ENCODE data around the gene ZNHIT3.
"Not testable (repeated sequence)": the region's sequence is repeated elsewhere in the genome, so short reads cannot be mapped to it uniquely, and the experiment has no call there.

ZNHIT3 gene

DNA sequence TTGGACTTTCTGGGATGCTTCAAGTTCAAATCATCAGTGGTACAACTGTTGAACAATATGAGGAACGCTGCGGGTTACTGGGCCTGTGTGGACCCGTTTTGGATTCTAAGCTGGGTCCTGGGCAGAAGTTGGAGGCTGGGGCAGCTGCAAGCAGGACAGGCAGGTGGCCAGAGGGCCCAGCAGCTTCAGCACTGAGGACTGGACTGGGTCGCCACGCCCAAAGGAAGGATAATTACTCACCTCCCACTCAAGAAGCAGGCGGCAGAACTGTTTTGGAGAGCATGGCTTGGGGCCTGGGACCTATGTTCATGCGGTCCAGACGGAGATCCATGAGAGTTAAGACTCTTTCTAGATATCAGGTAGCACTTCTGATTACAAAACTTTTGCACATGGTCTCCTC is 1.5 kb upstream of the ZNHIT3 start:
- no peak for DNase-seq

DNA sequence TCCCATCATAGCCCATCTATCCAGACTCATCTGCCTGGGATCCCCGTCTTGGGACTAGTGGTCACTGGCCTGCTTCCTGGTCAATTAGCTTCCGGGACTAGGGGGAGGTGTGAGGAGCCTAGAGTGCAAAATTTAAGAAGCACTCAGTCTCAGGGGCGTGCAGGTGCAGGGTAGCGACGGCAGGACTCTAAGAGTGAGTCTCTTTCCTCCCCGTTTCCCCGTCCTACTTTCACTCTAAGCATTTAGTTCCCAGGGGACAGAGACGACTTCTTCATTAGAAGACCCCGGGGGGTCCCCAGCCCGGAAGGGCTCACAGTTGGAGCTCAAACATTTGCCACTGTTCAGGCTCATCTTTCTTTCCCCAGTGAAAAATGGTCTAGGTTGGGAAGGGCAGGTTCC is 677 bp upstream of the ZNHIT3 start:
- DNase-seq = no peak

DNA sequence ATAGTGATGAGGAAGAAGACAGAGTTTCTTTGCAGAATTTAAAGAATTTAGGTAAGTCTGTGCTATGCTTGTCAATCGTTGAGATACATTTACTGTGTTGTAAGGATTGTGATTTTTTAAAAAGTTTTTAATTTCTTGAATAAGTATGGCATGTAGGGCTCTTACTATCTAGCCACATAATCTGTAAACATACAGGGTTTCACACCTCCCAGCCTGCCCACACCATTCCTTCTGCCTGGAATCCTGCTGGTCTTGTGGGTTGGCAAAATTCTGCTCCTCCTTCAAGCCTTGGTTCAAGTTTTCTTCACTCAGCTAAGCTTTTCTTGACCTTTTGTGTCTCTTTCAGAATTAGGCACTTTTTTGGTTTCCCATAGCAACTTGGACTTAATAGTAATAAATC is 7.5 kb downstream of the ZNHIT3 start:
- DNase-seq = no peak

DNA sequence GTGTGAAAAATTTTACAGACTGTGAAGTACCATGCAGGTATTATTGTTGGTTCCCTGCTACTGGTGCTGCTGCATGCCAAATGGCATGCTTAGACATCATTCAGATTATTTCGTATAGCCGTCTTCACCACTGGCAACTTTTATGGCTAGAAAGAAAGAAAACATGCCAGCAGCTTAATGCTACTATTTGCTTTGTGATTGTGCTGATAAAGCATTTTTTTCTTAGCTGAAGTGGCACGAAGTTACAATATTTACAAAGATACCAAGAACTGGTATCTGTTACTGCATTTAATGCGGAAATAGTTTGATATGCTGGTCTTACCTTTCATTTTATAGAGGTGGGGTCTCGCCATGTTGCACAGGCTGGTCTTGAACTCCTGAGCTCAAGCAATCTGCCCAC is 8.2 kb downstream of the ZNHIT3 start:
- DNase-seq = no peak

DNA sequence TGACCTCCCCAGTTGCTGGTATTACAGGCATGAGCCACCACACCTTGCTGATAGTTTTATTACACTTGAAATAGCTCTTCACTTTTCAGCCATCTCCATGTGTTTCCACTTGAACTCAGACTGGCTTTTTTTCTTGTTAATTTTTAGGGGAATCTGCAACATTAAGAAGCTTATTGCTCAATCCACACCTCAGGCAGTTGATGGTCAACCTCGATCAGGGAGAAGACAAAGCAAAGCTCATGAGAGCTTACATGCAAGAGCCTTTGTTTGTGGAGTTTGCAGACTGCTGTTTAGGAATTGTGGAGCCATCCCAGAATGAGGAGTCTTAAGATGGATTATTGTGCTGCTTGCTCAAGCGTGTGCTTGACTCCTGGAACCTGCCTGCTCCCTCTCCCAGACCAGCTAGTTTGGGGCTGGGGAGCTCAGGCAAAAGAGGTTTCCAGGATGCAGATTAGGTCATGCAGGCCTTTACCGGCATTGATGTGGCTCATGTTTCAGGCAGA is 8.6 kb downstream of the ZNHIT3 start:
- DNase-seq = no peak

DNA sequence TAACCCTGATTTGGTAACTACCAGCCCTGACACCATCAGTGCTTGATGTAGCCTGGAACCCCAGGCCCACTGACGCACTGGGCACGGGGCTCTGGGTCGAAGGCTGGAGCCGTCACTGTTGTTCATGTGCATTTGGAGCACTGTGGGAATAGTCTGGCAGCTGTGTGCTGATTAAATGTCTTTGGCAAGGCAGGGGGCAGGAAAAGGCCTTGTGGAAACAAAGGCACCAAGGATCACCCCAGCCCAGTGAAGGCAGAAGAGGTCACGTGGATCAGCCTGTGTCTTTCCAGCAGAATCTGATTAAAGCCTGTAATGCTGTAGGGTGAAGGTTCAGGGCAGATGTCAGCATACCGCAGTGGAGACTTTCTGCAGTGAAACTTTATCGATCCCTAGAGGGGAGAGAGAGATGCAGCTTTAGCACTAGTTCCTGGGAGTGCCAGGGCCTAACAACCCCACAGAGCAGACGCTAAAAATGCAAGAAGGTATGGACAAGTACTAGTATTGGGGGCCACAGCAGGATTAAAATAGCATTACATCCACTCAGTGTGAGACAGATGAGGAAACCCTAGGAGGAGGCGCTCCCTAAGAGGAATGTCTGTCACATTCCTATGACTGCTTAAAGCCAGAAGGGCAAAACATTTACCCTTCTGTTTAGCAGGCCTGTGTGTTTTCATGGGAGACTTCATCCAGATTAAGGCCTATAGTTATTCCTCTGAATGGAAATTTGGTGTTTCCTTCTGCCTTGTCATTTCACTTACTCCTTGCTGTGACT is 9.7 kb downstream of the ZNHIT3 start:
- no peak for DNase-seq

DNA sequence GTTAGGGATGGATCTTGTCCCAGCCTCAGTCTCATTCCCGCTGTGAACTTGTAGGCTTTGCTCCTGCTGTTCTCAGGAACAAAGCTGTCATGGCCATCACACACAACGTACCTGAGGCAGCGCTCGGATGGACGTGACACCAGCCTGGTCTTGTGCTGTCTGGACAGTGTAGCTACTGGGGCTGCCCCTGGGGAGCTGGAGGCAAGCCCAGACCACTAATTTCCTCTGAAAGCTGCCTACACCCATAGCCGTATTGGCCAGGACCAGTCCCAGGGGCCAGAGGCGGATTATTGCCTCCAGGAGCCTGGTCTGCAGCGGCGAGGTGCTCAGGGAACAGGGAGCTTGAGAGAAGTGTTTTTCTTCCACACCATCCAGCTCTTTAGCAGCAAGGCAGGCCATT is 11.7 kb downstream of the ZNHIT3 start:
- DNase-seq = no peak

DNA sequence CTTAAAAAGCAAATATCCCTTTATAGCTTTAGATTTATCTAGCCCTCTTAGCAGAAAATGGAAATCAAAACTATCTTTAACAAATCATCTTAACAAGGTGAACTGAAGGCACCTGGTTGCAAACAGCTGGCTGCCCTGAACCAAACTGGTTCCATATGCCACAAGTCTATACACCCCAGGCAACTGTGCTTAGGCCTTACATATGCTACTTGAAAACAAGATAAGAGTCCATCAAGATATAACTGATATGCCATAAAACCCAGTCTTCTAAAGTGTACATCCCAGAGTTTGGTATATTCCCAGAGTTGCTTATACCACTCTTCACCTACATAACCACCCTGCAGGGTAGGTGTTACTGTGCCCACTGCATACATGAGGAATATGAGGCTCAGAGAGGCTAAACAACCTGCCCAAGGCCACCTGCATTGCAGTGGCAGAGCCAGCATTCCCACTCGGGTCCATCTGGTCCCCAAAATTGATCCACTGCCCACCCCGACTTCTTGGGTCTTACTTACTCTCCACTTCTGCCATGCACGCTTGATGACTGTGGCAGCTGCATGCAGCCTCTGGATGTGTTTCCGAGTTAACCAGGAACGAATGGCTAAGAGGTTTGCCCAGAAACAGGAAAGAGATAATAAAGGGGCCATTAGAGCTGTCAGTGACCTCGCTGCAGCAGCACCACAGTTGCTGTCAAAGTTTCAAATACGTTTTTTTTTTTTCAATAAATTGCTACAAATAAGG is 12.2 kb downstream of the ZNHIT3 start:
- no peak for DNase-seq

DNA sequence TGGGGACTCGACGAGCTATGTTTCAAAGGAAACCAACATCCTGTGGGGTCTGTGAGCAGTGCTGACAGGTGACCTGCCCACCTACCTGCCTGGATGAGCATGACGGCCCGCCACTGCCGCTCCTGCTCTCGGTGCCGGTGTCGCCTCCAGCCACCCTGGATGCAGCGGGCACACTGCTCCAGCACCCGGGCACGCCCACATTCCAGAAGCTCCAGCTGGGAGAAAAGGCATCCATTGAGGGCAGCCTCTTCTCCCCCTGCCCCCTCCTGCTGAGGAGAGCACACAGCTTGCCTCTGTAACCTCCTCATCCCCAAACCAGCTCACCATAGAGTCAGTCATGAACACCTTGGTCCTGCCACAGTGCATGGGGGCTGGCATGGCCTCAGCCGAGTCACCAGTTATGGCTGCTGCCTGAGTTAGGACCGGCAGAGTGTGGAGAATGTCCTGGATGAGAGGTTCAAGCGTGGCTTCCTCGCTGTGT is 14.3 kb downstream of the ZNHIT3 start:
- DNase-seq = no peak

DNA sequence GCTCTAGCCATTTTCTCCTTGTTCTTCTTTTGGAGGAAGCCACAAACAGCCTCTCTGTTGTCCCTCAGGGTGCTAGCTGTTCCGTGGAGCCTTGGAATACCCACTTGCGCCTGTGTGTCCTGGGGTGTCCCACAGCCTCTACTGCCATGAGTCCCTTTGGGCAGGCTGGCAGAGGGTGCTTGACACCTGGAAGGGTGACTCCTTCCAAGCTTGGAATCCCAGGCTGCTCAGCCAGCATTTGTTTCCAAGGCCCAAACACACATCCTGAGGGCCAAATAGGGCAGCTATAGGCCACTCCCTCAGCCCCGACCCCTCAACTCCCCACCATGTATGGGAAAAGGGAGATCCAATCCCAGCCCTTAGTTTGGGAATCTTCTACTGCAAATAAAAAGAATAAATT is 14.9 kb downstream of the ZNHIT3 start:
- no peak for DNase-seq

DNA sequence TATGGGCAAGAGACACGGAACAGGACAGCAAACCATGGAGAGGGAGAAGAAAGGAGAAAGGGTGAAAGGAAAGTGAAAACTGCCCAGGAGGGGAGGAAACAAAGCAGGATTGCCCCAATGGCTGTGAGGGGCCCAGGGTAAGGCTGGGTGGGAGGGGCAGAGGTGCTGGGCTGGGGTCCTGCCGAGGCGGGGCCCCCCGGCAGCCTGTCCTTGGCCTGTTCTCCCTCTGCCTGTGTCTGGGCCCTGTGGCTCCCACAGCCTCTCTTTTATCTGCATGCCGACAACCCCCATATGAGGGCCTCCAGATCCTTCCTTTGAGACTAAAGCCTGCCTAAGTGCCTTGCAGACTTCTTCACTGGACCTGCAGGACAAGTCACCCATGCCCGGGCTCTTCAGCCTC is 15.5 kb downstream of the ZNHIT3 start:
- no peak for DNase-seq

DNA sequence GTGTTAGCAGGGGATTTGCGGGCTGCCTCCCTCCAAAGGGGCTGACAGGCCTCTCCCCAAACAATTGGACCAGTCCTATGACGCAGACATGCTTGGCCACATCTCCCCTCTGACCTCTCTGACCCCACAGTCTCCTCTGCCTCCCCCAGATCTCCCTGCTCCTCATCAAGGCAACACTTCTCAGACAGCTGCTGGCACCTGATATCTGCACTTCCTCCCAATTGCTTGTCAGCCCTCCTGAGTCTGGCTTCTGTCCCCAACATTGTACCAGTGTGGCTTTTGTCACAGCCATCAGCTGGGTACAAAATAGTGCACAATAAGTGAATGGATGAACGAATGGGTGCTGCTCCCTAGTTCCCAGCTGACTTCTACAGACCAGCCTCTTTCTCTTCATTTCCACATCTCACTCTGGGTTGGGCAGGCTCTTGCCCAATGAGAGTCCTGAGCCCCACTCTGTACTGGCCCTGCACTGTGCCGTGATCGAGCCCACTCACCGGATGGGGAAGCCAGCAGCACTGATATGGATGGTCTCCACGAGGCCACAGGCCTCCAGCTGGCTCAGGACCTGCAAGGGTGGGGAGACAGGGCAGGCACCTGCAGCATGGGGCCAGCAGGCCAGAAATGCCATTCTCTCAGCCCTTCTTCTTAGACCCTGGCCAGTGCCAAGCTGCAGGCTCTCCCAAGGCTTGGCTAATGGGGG is 17.1 kb downstream of the ZNHIT3 start:
- no peak for DNase-seq

DNA sequence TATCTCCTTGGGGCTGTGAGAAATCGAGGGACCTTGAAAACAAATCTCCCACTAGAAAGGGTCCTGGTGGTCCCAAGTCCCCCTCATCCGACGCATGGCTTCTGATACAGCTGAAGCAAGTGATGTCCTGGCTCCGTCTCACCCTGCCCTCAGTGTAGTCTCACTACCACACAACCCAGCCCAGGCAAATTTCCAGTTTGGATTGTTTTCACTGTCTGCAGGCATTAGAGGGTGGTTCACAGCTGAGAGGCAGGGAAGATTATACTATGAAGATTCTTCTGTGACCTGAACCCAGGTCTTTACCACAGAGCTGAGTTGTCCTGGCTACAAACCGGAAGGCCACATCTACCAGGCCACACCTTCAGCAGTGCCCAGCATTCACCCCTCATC is 17.7 kb downstream of the ZNHIT3 start:
- no peak for DNase-seq

DNA sequence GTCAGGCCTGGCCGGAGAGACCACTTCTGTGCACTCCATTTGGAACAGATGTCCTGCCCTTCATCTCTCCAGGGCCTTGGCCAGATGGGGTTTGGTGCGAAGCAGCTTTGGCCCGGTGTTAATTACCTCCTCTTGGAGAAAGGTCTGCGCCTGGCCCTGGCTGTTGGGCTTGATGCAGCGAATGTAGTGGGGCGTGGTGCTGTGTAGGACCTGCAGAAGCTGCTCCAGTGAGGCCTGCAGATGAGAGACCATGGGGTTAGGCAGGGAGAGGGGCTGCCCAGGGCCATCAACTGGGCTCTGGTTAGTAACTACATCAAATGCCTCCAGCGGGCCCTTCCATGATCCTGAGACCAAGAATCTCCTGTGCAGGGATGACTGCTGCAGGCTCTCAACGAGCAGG is 18.7 kb downstream of the ZNHIT3 start:
- no peak for DNase-seq

DNA sequence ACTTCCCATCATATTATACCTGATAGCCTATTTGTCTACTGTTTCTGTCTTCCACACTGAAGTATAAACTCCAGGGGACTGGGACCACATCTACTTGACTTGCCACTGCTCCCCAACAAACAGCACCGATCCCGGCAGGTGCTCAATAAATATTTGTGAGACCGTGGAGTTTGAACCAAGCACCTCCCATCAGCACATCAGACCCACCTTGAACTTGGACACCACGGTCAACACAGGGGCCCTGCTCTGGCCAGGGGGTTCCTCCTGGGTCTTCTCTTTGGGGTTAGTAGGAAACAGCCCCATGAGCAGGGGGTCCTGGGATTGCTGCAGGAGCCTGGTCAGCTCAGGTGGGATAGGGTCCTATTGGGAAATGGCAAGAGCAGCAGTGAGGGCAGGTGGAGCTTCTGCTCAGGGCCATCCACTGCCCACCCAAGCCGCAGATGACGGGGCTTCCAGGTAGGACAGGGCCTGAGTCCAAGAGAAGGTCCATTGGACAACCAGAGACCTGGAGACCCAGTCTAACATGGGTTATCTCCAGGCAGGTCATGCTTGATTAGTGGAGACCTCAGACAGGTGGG is 19.9 kb downstream of the ZNHIT3 start:
- DNase-seq = no peak

DNA sequence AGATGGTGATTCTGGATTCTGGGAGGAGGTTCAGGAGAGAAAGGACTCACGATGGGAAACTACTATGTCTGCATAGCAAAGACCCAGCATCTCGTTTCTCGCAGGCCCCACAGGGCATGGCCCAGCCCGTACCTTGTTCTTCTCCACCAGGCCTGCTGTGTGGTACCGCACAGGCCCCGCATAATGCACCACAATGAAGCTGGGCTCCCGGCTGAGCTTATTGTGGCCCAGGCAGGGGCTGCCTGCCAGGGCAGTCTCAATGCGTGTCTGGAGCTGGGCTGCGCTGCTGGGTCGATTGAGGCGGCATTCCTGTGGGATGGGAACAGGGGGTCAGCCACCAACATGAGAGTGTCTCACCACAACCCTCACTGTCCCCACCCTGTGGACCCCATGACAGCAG is 20.4 kb downstream of the ZNHIT3 start:
- no peak for DNase-seq

DNA sequence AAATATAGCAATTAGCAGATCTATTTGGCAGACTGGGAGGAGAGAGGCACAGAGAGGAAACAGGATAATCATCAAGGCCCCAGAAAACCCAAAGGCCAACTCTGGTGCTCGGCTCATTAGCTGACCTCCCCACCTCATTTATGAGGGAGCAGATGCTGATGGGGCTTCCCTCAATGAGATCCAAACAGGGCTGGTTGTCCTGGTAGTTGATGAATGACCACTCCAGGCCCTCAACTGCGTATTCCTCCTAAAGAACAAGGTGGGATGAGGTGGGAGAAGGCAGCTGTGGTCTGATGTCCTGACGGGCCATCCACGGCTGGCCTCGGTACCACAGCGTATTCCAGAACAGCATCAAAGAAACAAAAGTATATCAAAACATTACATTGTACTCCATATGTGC is 20.8 kb downstream of the ZNHIT3 start:
- DNase-seq = no peak

DNA sequence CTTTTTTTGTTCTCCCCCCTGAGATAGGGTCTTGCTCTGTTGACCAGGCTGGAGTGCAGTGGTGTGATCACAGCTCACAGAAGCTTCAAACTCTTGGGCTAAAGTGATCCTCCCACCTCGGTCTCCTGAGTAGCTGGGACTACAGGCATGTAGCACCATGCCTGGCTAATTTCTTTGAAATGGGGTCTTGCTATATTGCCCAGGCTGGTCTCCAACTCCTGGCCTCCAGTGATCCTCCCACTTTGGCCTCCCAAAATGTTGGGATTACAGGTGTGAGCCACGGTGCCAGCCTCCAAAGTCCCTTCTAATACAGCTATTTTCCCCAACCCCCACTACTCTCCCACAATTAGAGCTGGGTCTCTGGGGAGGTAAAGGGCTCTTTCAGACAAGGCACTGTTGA is 22.0 kb downstream of the ZNHIT3 start:
- DNase-seq = not testable (repeated sequence)

DNA sequence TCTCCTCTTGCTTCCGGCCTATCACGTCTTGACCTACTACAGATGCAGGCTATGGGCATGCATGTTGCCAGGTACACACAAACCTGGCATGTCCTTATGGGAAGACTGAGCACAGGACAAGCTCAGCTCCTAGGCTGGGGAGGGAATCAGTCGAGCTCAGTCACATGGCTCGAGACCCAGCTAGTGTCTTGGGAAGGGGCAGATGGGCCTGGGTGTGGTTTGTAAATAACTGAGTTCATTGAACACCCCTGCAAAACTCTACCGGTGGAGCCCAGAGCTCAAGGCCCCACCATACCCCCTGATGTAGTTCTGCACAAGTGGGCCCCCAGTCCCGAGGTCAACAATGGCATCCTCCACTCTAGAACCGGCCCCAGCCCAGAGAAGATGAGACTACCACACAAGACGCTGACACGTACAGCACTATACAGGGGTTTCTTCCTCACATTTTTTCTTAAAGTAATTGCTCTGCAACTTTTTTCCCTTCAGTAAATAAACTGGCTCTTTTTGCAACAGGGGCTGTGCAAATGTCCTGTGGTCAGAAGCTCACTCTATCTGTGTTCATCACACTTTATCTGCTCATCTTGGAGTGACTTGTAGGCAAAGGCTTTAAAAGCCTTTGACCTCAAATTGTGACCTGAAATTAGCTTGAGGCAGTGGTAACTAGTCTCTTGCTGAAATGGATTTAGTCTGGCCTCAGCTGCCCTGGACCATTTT is 22.9 kb downstream of the ZNHIT3 start:
- DNase-seq = no peak

DNA sequence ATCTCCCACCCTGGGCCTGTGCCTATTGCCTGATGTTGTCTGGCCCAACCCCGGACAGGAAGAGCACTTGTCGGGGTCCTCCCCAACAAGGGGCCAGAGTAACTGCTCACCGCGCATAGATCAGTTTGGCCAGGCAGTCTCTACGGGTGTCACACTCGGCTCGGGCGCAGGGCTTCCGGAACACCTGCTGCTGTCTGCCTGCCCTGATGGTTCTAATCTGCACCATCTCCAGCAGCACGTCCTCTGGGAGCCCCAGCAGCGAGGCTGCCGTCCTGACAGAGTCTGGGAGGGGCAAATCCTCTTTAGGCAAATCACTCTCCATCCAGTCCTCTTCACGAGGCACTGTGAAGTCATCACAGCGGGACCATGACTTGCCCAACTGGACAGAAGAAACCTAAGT is 24.2 kb downstream of the ZNHIT3 start:
- no peak for DNase-seq

DNA sequence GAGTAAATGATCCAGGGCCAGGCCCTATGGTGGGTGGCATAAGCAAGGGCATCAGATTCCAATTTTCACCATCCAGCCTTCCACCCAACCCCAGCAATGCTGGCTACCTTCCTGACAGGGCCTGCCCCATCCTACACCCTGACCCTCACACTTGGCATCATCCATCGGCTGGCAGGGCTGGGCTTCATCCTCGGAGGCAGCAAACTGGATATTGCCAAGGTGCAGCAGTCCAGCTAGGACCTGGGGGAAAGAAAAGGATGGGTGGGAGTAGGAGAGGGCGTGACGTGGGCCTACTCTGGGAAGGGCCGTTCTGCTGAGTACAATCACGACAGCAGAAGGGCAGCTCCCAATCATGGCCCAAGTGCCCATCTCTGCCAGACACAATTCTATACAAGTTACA is 24.7 kb downstream of the ZNHIT3 start:
- DNase-seq = no peak

DNA sequence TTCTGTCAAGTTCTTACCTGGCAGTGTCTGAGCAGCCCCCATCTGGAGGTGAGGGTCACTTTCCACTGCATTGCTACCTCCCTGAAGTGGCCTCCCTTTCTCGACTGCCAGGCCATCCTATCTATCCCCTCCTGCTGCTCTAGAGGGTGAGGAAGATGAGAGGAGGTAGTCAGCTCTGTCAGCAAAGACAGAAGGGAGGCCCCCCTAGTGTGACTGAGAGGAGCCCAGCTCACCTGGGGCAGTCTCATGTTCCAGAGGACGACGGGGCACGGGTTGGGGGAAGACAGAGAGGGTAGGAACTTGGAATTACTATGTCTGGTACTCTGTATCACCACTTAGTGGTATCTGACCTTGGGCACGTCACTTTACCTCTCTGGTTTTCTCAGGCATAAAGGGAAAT is 26.2 kb downstream of the ZNHIT3 start:
- DNase-seq = no peak

DNA sequence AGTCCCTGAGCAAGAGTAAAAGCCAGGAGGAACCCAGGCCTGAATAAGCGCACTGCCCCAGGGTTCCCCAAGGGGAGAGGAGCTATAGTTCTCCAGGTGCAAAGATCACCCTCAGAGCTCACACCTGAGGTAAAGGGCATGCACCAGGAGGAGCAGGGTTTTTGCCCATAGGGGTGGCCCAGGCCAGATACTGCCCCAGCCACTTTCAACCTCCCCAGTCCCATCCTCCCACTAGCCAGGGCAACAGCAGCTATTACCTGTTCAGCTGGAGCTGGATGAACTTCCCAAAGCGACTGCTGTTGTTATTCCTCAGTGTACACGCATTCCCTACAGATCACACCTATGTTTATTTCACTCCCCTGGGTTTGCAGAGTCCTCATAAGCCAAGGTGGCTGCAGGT is 28.4 kb downstream of the ZNHIT3 start:
- no peak for DNase-seq

All from NCI-H1436 (cell line).